Middle frontal gyrus (tissue), 1 donor: ENCODE measurements around the gene ATP6V1G3.
"Not testable (repeated sequence)": the region's sequence is repeated elsewhere in the genome, so short reads cannot be mapped to it uniquely, and the experiment has no call there.

ENCODE experiments used
- DNase-seq: peaks from one replicate; pipeline ENCODE4 v3.0.0-alpha.2; 2015; ENCODE audit warnings: low spot score; ENCODE audit errors: extremely low spot score

The ATP6V1G3 gene

DNA sequence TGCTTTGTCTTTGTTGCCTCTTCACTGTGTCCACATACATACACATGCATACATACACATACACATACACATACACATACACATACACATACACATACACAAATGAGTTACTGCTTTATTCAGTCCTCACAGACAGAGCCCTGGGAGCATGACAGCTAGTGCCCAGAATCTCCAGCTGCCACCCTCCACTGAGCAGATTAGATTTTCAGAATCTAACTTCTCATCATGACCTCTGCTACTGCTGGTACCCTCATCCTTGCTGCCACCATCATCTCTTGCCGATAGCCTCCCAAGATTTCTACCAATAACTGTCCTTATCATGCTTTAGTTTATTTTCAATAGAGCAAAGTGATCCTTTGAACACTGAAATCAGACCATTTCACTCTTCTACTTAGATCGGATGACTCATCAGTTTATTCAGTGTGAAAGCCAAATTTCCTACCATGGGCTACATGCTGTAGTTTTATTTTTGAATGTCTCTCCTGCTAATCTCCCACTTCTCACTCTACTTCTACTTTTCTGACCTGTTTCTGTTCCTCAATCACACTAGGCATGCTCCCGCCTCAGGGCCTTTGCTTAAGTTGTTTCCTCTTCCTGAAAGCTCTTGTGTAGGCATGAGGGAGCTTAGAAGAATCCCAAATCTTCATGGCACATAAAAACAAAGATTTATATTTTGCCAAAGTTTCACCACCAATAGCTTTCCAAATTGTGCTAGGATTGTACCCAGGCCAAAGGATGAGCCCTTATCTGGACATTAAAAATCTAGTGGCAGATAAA lies 43.0 kb downstream of the ATP6V1G3 start:
- no peak for DNase-seq

GRCh38 chr1:198496216-198497143 lies 44.0 kb downstream of the ATP6V1G3 start:
- no peak for DNase-seq

DNA sequence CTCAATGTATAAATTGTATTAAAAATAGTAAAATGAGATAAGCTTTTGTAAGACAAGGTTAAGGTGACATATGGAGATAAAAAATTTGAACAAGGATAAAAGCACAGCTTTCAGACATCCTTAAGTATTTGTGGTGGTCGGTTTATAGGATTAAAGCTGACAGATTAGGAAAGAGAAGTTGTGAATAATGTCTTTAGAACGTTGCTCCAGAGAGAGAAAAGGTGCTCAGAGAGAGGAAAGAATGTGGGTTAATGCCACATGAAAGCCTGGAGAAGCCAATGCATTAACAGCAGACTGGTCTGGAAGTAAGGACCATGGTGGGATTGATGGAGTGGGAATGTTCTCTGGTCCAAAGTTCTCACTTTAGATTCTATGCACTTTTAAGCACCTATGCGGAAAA lies 44.8 kb downstream of the ATP6V1G3 start:
- DNase-seq: no peak

DNA sequence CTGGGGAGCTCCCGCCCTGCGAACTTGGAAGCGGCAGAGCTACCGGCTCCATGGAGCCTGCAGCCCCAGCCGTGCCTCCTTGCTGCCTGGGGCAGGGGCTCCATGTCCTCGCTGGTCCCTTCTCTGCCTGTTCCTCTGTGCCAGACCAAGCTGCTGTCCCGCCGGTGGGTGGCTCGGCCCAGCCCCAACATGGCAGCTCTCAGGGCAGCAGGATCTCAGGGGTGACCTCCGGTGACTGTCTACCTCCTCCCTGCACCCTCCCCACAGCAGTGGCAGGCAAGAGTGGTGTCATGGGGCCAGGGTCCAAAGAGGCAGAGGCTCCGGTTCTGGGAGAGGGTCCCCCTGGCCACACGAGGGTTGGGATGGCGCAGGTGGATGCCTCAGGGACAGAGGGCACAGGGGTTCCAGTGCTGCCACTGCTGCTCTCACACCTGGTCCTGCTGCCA lies 45.8 kb downstream of the ATP6V1G3 start:
- DNase-seq: no peak

DNA sequence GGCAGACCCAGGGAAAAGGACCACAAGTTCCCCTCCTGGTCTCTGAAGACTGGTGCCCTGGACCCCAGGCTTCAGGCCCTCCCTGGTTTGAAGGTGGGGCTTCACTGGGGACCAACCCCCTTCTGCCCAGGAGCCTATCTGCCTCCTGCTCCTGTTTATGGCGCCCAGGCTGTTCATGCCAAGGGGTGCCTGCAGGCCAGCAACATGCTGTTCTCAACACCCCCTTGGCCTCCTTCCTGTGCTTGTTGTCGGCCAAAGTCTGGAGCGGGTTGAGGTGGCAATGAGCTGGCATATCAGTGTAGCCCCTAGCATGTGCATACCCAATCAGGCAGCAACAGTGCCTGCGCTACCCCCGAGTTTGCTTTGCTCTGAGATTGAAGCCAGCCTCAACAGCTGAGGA lies 46.3 kb downstream of the ATP6V1G3 start:
- DNase-seq: no peak

DNA sequence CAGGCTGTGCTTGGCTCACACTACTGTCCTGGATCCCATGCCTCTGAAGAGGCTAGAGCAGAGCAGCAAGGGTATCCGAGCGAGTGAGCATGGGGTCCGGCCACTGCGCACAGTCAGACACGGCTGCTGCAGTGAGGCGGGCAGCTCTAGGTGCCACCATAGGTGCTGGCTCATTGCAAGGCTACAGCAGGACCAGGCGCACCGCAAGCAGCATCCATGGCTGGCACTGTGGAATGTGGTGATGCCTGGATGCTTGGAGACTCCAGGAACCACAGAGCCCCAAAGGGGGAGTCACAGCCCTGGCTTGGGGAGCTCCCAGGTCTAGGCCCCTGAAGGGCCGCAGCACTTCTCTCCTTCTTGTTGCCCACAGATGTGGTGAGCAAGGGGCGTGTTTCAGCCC lies 47.2 kb downstream of the ATP6V1G3 start:
- DNase-seq: no peak

- DNase-seq: no peak
Observed at GRCh38 chr1:198492872-198493271, 47.6 kb downstream of the ATP6V1G3 start.

DNA sequence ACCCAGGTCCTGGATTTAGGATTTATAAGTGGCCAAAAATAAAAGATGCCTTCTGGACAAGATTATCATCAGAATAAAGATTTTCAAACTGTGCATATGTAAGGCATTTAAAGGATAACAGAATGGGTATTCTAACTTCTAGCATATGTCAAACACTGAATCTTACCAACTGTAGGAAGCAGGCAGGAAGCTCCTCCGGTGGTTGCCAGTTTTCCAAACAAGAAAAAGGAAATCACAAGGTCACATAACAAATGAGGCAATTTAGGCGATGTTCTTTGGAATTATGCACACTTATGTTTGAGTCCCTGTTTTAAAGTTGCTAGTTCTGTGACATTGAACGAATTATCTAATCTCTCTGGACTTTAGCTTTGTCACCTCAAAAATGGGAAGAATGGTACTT lies 48.9 kb downstream of the ATP6V1G3 start:
- DNase-seq: no peak

- no peak for DNase-seq
Observed at GRCh38 chr1:198491028-198491427, 49.5 kb downstream of the ATP6V1G3 start.

DNA sequence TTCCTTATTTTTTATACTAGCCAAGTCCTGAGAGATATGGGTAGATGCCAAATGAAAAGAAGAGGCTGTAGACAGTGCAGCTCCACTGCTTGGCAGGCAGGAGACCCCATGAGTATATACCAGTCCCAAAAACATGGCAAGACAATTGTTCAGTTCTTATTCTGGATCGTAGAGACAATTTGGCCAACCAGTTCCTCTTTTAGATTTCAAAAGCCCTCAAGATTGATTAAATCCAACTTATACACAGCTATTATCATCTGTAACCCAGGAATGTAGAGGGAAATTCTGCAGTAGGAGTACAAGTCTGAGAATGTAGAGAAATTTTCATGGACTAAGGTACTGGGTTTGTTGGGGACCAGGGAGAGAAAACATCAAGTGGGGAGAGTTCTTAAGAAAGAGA lies 50.3 kb downstream of the ATP6V1G3 start:
- no peak for DNase-seq

DNA sequence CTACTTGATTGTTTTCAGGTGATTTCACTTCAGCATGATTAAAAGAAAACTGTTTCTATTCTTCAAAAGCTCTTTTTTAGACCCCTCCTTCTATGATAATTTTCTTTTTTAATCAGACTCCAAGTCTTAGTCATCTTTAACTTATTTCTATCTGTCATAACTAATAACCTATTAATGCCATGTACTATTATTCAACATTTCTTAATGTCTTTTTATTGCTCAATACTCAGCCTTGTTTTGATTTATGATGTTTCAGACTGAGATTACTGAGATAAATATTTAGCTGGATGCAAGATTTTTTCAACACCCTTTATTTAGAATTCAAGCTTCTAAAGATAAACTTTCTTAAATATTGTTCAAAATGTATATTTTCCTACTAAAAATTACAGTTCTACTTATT lies 53.6 kb downstream of the ATP6V1G3 start:
- DNase-seq: no peak

GRCh38 chr1:198483645-198484044 lies 56.8 kb downstream of the ATP6V1G3 start:
- no peak for DNase-seq

GRCh38 chr1:198483006-198483405 lies 57.5 kb downstream of the ATP6V1G3 start:
- DNase-seq: no peak

GRCh38 chr1:198481661-198482060 lies 58.8 kb downstream of the ATP6V1G3 start:
- DNase-seq: no peak

GRCh38 chr1:198480876-198481275 lies 59.6 kb downstream of the ATP6V1G3 start:
- no peak for DNase-seq

GRCh38 chr1:198477354-198477753 lies 63.1 kb downstream of the ATP6V1G3 start:
- DNase-seq: not testable (repeated sequence)
